Measurements from ENCODE around the gene CASQ1.

The CASQ1 gene

DNA sequence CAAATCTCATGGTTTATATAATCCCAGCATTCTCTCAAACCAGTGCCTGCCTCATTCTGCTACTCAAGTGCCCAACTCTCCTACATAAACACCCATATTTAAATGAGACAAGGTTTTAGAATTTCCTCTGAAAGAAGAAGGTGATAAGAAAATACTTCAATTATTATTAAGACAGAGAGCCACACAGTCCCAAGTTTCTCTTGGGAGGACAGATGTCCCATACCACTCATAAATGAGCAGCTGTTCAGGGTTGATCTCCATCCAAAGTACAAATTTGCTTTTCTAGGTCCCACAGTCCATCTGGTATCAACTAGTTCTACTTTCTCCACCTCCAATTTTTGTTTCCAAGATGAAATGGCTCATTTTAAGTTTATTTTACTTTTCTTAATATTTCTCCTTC lies 60.6 kb downstream of the CASQ1 start:
- H3K4me3 ChIP-seq (ENCODE audit: low read depth, low read length), result no peak overlapping the region
- H3K27ac ChIP-seq (ENCODE audit: low read depth, low read length), result no peak overlapping the region
- no peaks in the 10 kb centered on the region for H3K9me3 ChIP-seq (ENCODE audit: control insufficient read depth, insufficient read depth, low read length)
- no peak overlapping the region for H3K9ac ChIP-seq (ENCODE audit: low read depth, low read length)
- no peaks in the 10 kb centered on the region for H3K27me3 ChIP-seq (ENCODE audit: control insufficient read depth, insufficient read depth, low read length)
- H3K4me1 ChIP-seq (ENCODE audit: control insufficient read depth, insufficient read depth, low read length), result no peaks in the 10 kb centered on the region
- peaks cover 21% of the 10 kb centered on the region for H3K36me3 ChIP-seq (ENCODE audit: control insufficient read depth, insufficient read depth, low read length)
